Measurements from ENCODE around the gene TMEM121.
A peak's percentile ranks its signal among the peaks of the same experiment; 100 is the strongest.

The TMEM121 gene

GRCh38 chr14:105525861-105526775 lies at the start of gene TMEM121:
Gene TMEM121 (plus strand): TSS chr14:105526583. CDS start chr14:105528835, 2,252 bp downstream.
- DNase-seq (ENCODE audit: low spot score) = no peak

- DNase-seq (ENCODE audit: low spot score) = no peak
These were observed 49.3 kb upstream of the TMEM121 start for GRCh38 chr14:105476831-105477659.

- DNase-seq (ENCODE audit: low spot score) = no peak
These were observed 48.6 kb upstream of the TMEM121 start for GRCh38 chr14:105477660-105478397.

GRCh38 chr14:105478398-105479251 lies 47.8 kb upstream of the TMEM121 start:
- DNase-seq (ENCODE audit: low spot score) = no peak

GRCh38 chr14:105479431-105480158 lies 46.8 kb upstream of the TMEM121 start:
- DNase-seq (ENCODE audit: low spot score) = no peak

GRCh38 chr14:105480199-105480746 lies 46.1 kb upstream of the TMEM121 start:
- no peak for DNase-seq (ENCODE audit: low spot score)

GRCh38 chr14:105480807-105481801 lies 45.3 kb upstream of the TMEM121 start:
- DNase-seq (ENCODE audit: low spot score) = peak; percentile 88

- peak; percentile 97 for DNase-seq (ENCODE audit: low spot score)
These were observed 44.4 kb upstream of the TMEM121 start for GRCh38 chr14:105481886-105482457.

- no peak for DNase-seq (ENCODE audit: low spot score)
These were observed 43.8 kb upstream of the TMEM121 start for GRCh38 chr14:105482486-105483110.

GRCh38 chr14:105483300-105484068 lies 42.9 kb upstream of the TMEM121 start:
- no peak for DNase-seq (ENCODE audit: low spot score)

GRCh38 chr14:105484069-105484996 lies 42.0 kb upstream of the TMEM121 start:
- no peak for DNase-seq (ENCODE audit: low spot score)

GRCh38 chr14:105484997-105485393 lies 41.4 kb upstream of the TMEM121 start:
- DNase-seq (ENCODE audit: low spot score) = no peak

GRCh38 chr14:105485739-105486162 lies 40.6 kb upstream of the TMEM121 start:
- peak; percentile 32 for DNase-seq (ENCODE audit: low spot score)

- DNase-seq (ENCODE audit: low spot score) = no peak
These were observed 40.0 kb upstream of the TMEM121 start, which contains the start of gene CRIP1 for GRCh38 chr14:105486163-105486973. Gene CRIP1 (plus strand): TSS chr14:105486886. CDS start chr14:105487260, 374 bp downstream.

- DNase-seq (ENCODE audit: low spot score) = no peak
These were observed 39.4 kb upstream of the TMEM121 start for GRCh38 chr14:105486974-105487448.

Data from RKO (cell line).